GM12865 (cell line): Measurements from ENCODE around the gene LDLRAD3.

ENCODE experiments used
- DNase-seq: peaks from one replicate; pipeline ENCODE4 v3.0.0; 2010; ENCODE audit warnings: low read depth
- H3K4me3 ChIP-seq: 2 replicates; pipeline ENCODE4 v1.5.1; 2011; ENCODE audit warnings: mild to moderate bottlenecking, low read depth, low read length, control low read depth
- TF ChIP-seq, protein P1 (sequence below): IDR thresholded peaks from 2 replicates; pipeline ENCODE4 v1.5.1; 2011; ENCODE audit warnings: low read length, control low read depth, low read depth, inconsistent platforms; ENCODE audit not compliant: insufficient read depth; ENCODE audit errors: missing control alignments

LDLRAD3 gene

DNA sequence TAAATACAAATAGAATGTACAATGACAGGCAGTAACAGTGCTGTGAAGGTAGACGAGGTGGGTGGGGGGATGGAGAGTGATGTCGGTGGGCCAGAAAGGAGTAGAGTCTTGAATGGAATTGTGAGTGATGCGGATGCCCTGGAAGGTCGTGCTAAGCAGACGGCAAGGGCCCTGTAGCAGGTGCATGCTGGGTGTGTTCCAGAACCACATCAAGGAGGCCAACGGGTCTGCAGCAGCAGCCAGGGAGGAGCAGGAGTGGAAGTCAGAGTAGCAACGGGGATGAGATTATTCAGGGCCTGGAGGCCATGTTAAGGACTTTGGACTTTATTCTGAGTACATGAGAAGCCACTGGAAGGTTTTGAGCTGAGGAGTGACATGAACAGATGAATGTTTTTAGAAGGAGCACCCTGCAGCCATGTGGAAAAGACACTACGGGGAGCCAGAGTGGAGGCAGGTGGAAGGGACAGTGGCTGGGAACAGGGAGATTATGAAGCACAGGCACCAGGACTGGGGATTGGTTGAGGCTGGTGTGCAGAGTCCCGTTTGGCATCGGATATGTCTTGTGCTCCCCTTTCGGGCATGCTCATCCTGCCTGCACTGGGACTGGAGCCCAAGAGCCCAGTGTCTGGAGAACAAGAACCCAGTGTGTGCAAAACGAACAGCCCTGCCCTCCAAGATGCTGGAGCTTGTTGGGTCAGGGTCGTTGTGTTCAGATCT is 271.3 kb downstream of the LDLRAD3 start:
- no peak for DNase-seq
- H3K4me3 ChIP-seq: no peak overlapping the region
- TF ChIP-seq, protein P1, sequence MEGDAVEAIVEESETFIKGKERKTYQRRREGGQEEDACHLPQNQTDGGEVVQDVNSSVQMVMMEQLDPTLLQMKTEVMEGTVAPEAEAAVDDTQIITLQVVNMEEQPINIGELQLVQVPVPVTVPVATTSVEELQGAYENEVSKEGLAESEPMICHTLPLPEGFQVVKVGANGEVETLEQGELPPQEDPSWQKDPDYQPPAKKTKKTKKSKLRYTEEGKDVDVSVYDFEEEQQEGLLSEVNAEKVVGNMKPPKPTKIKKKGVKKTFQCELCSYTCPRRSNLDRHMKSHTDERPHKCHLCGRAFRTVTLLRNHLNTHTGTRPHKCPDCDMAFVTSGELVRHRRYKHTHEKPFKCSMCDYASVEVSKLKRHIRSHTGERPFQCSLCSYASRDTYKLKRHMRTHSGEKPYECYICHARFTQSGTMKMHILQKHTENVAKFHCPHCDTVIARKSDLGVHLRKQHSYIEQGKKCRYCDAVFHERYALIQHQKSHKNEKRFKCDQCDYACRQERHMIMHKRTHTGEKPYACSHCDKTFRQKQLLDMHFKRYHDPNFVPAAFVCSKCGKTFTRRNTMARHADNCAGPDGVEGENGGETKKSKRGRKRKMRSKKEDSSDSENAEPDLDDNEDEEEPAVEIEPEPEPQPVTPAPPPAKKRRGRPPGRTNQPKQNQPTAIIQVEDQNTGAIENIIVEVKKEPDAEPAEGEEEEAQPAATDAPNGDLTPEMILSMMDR: no peak

DNA sequence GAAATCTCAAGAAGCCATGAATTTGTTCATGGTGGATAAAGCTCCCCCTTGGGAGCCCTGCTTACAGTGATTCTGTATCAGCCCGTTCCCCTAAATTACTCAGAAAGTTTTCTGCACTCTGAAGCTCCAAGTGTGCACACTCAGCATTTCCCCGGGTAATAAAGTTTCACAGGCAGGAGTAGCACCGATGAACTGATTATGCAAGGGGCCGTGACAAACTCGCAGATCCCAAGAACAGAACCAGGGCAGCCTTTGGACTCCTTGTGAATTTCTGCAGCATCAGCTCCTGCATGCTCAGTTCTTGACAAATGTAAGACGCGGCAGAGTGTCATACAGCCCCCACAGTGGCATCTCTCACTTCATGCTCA is 271.8 kb downstream of the LDLRAD3 start:
- TF ChIP-seq, protein P1: no peak
- H3K4me3 ChIP-seq: no peak overlapping the region
- no peak for DNase-seq

DNA sequence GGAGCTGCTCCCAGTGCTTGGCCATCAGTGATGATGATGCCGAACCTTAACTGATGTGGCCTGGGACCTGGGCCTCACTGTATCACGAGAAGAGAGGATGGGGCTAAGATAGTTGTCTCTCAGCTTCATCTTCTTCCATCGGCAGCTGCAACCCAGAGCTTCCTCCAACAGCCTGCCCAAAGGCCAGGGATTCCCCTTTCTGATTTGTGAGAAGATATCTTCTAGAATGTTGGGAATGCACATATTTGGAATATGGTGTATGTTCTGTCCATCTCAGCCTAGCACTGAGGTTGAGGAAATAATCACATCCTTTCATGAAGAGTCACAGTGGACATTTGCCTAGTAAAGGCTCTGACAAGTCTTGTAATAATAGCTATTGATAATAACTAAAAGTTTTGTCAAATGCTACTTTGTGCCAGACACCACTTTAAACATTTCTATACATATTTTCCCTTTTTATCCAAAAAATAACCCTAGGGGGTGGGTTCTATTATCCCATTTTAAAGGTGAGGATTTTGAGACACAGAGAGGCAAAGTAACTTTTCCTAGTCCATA is 272.3 kb downstream of the LDLRAD3 start:
- no peak overlapping the region for H3K4me3 ChIP-seq
- TF ChIP-seq, protein P1: no peak
- no peak for DNase-seq

GRCh38 chr11:36218283-36218921 is 274.5 kb downstream of the LDLRAD3 start:
- H3K4me3 ChIP-seq: no peak overlapping the region
- TF ChIP-seq, protein P1: no peak
- no peak for DNase-seq

GRCh38 chr11:36219996-36220395 is 276.1 kb downstream of the LDLRAD3 start:
- TF ChIP-seq, protein P1: no peak
- no peak overlapping the region for H3K4me3 ChIP-seq
- DNase-seq: no peak

DNA sequence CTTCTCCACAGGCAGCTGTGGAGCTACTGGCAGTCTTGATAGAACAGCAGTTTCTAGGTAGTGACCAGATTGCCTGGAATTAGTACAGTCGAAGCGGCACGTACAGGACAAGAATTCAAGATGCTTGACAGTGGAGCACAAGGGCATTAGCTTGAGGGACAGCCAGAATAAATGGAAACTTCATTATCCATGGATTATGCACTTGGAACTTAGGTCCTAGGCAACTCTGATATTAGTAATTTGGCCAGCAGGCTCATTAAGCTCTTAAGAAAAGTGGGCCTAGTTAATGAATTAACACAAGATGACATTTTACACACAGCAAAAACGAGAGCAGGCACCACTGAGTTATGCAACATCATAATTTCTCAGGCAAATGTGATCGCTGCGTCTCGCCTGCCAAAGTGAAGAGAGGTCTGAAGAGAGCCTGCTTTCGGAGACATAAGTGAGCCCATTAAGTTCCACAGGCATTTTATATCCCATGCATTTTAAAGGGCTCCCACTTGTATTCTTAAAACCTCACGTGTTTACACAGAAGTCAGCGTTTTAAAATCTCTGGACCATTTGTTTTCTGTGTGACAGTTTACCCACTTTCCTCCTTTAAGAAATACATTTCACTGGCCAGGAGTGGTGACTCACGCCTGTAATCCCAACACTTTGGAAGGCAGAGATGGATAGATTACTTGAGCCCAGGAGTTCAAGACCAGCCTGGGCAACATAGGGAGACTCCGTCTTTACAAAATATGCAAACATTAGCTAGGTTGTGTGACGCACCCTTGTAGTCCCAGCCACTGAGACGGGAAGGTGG is 279.2 kb downstream of the LDLRAD3 start:
- H3K4me3 ChIP-seq: no peak overlapping the region
- TF ChIP-seq, protein P1: no peak
- no peak for DNase-seq
